ENCODE data around the gene RFX7.

RFX7 gene

DNA sequence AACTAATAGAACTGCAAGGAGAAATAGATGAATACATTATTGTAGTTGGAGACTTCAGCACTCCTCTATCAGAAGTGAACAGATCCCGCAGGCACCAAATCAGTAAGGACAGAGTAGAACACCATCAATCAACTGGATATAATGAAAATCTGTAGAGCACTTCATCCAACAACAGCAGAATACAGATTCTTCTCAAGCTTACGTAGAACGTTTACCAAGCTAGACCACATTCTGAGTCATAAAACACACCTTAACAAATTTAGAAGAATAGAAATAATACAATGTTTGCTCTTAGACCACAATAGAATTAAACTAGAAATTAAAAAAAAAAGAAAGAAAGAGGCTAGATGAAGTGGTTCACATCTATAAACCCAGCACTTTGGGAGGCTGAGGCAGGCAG, 179.5 kb downstream of the RFX7 start:
- H3K27ac ChIP-seq (ENCODE audit: low read depth, low read length) = no peak overlapping the region
- 91% methylated on average over 3 of the region's 3 CpGs for WGBS

DNA sequence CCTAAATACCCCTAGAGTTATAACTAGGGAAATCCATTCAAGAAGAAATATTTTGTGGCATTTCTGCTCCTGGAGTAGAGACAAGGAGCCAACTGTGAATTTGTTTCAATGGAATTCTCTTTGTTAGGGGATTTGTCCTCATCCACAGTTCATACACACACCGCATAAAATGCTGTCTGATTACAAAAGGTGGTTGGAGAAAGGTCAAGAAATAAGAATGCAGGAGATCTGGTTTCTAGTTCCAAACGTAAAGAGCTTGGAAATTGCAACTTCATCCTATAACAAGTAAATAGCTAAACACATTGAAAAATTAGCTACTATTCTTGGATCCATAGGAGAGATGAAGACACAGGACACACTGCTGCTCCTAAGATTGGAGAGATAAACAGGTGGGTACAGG, 184.0 kb downstream of the RFX7 start:
- WGBS = 100% methylated on average over 1 of the region's 2 CpGs
- H3K27me3 ChIP-seq (ENCODE audit: insufficient read depth, low read length) = no peaks in the 10 kb centered on the region
- no peaks in the 10 kb centered on the region for H3K4me1 ChIP-seq (ENCODE audit: insufficient read depth, low read length)
- H3K27ac ChIP-seq (ENCODE audit: low read depth, low read length) = no peak overlapping the region
- no peak overlapping the region for H3K9ac ChIP-seq (ENCODE audit: low read depth, low read length)
- H3K4me3 ChIP-seq (ENCODE audit: low read length) = no peak overlapping the region
- no peaks in the 10 kb centered on the region for H3K9me3 ChIP-seq (ENCODE audit: insufficient read depth, low read depth, low read length)
- no peaks in the 10 kb centered on the region for H3K36me3 ChIP-seq (ENCODE audit: insufficient read depth, low read length)

More for the DNA sequence above, 179.5 kb downstream of the RFX7 start:
- Histone ChIP-seq H3K27me3 (ENCODE audit: insufficient read depth, low read length) (no peaks in the 10 kb centered on the region), H3K4me1 (ENCODE audit: insufficient read depth, low read length) (no peaks in the 10 kb centered on the region), H3K4me3 (ENCODE audit: low read length) (no peak overlapping the region), H3K36me3 (ENCODE audit: insufficient read depth, low read length) (no peaks in the 10 kb centered on the region), H3K9me3 (ENCODE audit: insufficient read depth, low read depth, low read length) (no peaks in the 10 kb centered on the region), H3K9ac (ENCODE audit: low read depth, low read length) (no peak overlapping the region)

DNA sequence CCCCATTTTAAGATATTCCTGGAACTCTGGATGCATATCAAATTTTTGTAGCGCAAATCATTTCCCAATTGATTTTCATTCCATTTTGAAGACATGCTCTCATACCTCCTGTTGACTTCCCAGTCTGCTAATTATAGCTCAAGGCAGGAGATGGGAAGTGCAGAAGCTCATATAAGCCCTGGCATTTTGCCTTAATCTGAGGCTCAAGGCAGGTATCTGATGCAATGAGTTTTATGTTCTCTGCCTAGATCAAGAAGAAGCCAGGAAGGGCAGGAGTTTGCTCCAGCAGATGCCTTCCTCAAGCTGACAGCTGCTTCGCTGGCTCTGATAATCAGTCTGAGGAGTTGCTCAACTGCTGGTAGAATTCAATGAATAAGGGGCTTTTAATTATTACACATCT, 184.7 kb downstream of the RFX7 start:
- Histone ChIP-seq H3K4me1 (ENCODE audit: insufficient read depth, low read length) (no peaks in the 10 kb centered on the region), H3K4me3 (ENCODE audit: low read length) (no peak overlapping the region), H3K9ac (ENCODE audit: low read depth, low read length) (no peak overlapping the region), H3K27ac (ENCODE audit: low read depth, low read length) (no peak overlapping the region), H3K9me3 (ENCODE audit: insufficient read depth, low read depth, low read length) (no peaks in the 10 kb centered on the region), H3K36me3 (ENCODE audit: insufficient read depth, low read length) (no peaks in the 10 kb centered on the region), H3K27me3 (ENCODE audit: insufficient read depth, low read length) (no peaks in the 10 kb centered on the region)
- WGBS = 98% methylated on average over 2 of the region's 2 CpGs

DNA sequence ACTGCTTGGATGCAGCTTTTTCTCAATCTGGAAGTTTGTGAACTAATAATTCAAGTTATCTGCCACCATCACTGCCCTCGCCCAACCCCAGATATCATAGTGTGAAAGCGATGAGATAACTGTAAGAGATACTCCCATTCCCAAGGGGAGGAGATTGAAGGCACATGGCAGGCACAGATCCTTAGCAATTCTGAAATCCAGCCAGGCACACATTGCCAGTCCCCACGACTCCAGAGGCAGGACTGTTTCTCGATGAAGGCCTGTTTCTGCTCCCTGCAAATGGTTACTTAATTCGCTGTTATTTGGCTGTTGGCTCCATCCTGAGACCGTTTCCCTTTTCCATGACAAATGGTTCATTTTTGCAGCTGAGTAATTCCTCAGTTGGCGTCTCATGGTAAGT, 187.1 kb downstream of the RFX7 start:
- no peak overlapping the region for H3K27ac ChIP-seq (ENCODE audit: low read depth, low read length)
- no peaks in the 10 kb centered on the region for H3K36me3 ChIP-seq (ENCODE audit: insufficient read depth, low read length)
- no peak overlapping the region for H3K9ac ChIP-seq (ENCODE audit: low read depth, low read length)
- H3K27me3 ChIP-seq (ENCODE audit: insufficient read depth, low read length) = no peaks in the 10 kb centered on the region
- no peaks in the 10 kb centered on the region for H3K9me3 ChIP-seq (ENCODE audit: insufficient read depth, low read depth, low read length)
- WGBS = 94% methylated on average over 7 of the region's 7 CpGs
- no peak overlapping the region for H3K4me3 ChIP-seq (ENCODE audit: low read length)
- H3K4me1 ChIP-seq (ENCODE audit: insufficient read depth, low read length) = no peaks in the 10 kb centered on the region

DNA sequence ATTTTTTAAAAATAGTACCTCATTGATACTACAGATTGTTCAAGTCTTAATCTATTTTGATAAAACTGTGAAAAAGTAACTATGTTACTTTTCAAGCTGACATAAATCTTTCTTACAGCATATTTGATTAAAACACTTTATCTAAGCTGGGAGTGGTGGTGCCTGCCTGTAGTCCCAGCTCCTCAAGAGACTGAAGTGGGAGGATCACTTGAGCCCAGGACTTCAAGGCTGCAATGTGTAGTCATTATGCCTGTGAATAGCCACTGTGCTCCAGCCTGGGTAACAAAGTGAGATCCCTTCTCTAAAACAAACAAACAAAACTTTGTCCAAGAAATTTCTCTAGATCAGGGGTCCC, 190.7 kb downstream of the RFX7 start:
- Histone ChIP-seq H3K4me3 (ENCODE audit: low read length) (no peak overlapping the region), H3K9ac (ENCODE audit: low read depth, low read length) (no peak overlapping the region), H3K27me3 (ENCODE audit: insufficient read depth, low read length) (no peaks in the 10 kb centered on the region), H3K4me1 (ENCODE audit: insufficient read depth, low read length) (no peaks in the 10 kb centered on the region), H3K9me3 (ENCODE audit: insufficient read depth, low read depth, low read length) (no peaks in the 10 kb centered on the region), H3K27ac (ENCODE audit: low read depth, low read length) (no peak overlapping the region), H3K36me3 (ENCODE audit: insufficient read depth, low read length) (no peaks in the 10 kb centered on the region)

DNA sequence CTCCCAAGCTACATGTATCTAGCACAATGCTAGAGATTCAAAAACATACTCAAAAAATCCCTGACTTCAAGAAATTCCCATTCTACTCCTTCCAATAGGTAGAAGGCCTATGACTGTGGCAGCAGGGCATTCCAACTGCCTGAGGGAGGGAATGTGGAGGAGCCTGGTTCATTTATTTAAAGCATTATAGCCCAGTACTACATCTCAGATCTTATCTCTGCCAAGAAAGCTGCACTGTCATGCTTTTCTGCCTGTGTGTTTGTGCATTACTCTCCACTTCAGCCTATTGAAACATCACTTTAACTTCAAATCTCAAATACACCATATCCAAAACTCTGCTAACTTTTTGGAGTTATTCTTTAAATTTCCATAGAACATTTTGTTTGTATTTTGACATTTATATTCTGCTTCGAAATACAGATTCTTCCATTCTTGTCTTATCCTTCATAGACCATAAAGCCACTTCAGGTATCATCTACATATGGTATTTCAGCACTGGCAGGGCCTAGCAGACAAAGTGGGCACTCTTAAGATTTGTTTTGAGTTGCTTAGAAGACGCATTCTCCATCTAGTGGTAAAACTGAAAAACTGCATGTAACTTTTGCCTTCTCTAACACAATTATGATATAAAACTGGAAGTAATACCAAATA, 191.2 kb downstream of the RFX7 start:
- Histone ChIP-seq H3K36me3 (ENCODE audit: insufficient read depth, low read length) (no peaks in the 10 kb centered on the region), H3K27ac (ENCODE audit: low read depth, low read length) (no peak overlapping the region), H3K4me3 (ENCODE audit: low read length) (no peak overlapping the region), H3K4me1 (ENCODE audit: insufficient read depth, low read length) (no peaks in the 10 kb centered on the region), H3K9ac (ENCODE audit: low read depth, low read length) (no peak overlapping the region), H3K9me3 (ENCODE audit: insufficient read depth, low read depth, low read length) (no peaks in the 10 kb centered on the region), H3K27me3 (ENCODE audit: insufficient read depth, low read length) (no peaks in the 10 kb centered on the region)
- WGBS = 20% methylated on average over 2 of the region's 2 CpGs

DNA sequence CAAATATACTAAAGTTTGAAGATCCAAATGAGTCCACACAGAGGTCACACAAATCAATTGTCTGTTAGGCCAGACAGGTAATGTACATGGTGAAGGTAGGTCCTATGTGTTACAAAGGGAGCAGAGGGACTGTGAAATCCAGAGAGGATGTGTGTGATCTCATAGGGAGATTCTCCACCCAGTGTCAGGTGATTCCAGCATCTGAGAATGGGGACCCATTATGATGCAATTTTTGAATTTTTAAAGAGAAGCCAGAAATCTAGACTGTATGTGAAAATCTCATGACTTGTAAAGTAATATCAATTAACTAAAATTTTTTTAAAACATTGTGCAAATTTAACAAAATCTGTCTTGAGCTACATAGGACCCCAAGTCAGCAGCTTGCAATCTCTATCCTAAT, 192.0 kb downstream of the RFX7 start:
- Histone ChIP-seq H3K27me3 (ENCODE audit: insufficient read depth, low read length) (no peaks in the 10 kb centered on the region), H3K27ac (ENCODE audit: low read depth, low read length) (no peak overlapping the region), H3K9me3 (ENCODE audit: insufficient read depth, low read depth, low read length) (no peaks in the 10 kb centered on the region), H3K4me1 (ENCODE audit: insufficient read depth, low read length) (no peaks in the 10 kb centered on the region), H3K4me3 (ENCODE audit: low read length) (no peak overlapping the region), H3K9ac (ENCODE audit: low read depth, low read length) (no peak overlapping the region), H3K36me3 (ENCODE audit: insufficient read depth, low read length) (no peaks in the 10 kb centered on the region)

DNA sequence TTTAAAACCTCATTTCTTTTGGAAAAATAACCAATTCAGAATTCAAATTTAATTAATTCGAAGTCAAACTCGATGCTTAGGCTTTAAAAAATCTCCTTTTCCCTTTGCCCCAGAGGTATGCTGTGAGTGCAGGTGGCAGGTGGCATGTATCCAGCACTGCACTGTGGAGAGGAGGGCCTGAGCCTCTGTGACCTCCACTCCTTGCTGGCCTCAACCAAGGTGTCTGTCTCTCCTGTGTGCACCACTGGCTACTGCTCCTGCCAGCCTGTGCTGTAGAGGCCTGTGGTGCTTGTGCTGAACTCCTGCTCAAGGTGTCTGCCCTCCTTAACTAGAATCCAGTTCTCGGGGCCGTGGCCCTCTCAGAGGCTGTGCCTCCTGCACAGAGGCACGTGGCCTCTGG, 194.1 kb downstream of the RFX7 start:
- 98% methylated on average over 5 of the region's 5 CpGs for WGBS
- H3K9me3 ChIP-seq (ENCODE audit: insufficient read depth, low read depth, low read length) = no peaks in the 10 kb centered on the region
- no peaks in the 10 kb centered on the region for H3K27me3 ChIP-seq (ENCODE audit: insufficient read depth, low read length)
- H3K4me1 ChIP-seq (ENCODE audit: insufficient read depth, low read length) = no peaks in the 10 kb centered on the region
- H3K36me3 ChIP-seq (ENCODE audit: insufficient read depth, low read length) = no peaks in the 10 kb centered on the region
- no peak overlapping the region for H3K4me3 ChIP-seq (ENCODE audit: low read length)
- no peak overlapping the region for H3K27ac ChIP-seq (ENCODE audit: low read depth, low read length)
- no peak overlapping the region for H3K9ac ChIP-seq (ENCODE audit: low read depth, low read length)

DNA sequence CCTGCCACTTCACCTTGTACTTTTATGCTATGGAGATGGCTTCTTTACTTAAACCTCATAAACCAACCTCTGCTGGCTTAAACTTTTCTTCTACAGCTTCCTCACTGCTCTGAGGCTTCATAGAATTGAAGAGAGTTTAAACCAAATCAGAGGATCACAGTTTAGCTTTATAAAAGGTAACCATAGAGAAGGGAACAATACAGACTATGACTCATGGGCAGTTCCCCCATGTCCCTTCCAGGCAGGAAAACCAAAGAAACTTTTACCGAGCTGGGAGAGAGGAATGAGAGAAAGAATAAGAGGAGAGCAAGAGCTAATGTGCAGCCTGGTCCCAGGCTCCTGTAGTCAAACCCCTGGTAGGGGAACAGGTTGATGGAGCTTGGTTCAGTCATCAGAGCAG, 196.3 kb downstream of the RFX7 start:
- no peak overlapping the region for H3K9ac ChIP-seq (ENCODE audit: low read depth, low read length)
- H3K4me3 ChIP-seq (ENCODE audit: low read length) = no peak overlapping the region
- H3K4me1 ChIP-seq (ENCODE audit: insufficient read depth, low read length) = peaks cover 9% of the 10 kb centered on the region; the same call in 1 of the 2 replicates
- no peaks in the 10 kb centered on the region for H3K36me3 ChIP-seq (ENCODE audit: insufficient read depth, low read length)
- WGBS = 59% methylated on average over 1 of the region's 1 CpG
- H3K9me3 ChIP-seq (ENCODE audit: insufficient read depth, low read depth, low read length) = no peaks in the 10 kb centered on the region
- H3K27me3 ChIP-seq (ENCODE audit: insufficient read depth, low read length) = no peaks in the 10 kb centered on the region
- H3K27ac ChIP-seq (ENCODE audit: low read depth, low read length) = no peak overlapping the region

DNA sequence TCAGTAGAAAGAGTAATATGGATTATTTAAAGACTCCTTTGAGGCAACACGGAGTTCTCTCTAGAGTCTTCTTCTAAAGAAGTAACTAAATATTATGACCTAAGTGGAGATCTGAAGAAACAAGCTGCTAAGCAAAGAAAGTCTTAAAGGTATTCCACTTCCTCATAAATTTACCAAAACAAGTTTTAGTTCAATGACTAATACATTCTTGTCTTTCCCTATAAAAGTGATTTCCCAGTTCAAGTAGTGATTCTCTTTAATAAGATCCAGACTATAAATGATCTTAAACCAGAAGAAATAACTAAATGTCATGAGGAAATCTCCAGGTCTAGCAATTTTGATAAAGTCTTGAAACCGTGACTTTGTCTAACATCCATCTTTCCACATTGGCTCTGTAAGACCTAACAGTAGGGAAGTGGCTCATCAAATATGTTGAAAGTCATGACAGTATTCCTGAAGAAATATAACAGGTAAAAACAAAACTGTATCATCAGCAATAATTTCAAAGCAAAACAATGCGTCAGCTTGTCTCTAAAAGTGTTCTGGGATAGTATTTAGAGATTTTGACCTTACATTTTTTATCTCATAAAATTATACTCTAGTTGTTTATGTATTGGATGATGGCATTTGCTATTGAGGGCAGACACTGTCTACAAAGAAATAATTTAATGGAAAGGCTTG, 198.5 kb downstream of the RFX7 start:
- Histone ChIP-seq H3K4me1 (ENCODE audit: insufficient read depth, low read length) (peaks cover 15% of the 10 kb centered on the region; the same call in 1 of the 2 replicates), H3K9me3 (ENCODE audit: insufficient read depth, low read depth, low read length) (no peaks in the 10 kb centered on the region), H3K27ac (ENCODE audit: low read depth, low read length) (no peak overlapping the region), H3K4me3 (ENCODE audit: low read length) (no peak overlapping the region), H3K36me3 (ENCODE audit: insufficient read depth, low read length) (no peaks in the 10 kb centered on the region), H3K27me3 (ENCODE audit: insufficient read depth, low read length) (no peaks in the 10 kb centered on the region), H3K9ac (ENCODE audit: low read depth, low read length) (no peak overlapping the region)
- WGBS = 82% methylated on average over 1 of the region's 3 CpGs

DNA sequence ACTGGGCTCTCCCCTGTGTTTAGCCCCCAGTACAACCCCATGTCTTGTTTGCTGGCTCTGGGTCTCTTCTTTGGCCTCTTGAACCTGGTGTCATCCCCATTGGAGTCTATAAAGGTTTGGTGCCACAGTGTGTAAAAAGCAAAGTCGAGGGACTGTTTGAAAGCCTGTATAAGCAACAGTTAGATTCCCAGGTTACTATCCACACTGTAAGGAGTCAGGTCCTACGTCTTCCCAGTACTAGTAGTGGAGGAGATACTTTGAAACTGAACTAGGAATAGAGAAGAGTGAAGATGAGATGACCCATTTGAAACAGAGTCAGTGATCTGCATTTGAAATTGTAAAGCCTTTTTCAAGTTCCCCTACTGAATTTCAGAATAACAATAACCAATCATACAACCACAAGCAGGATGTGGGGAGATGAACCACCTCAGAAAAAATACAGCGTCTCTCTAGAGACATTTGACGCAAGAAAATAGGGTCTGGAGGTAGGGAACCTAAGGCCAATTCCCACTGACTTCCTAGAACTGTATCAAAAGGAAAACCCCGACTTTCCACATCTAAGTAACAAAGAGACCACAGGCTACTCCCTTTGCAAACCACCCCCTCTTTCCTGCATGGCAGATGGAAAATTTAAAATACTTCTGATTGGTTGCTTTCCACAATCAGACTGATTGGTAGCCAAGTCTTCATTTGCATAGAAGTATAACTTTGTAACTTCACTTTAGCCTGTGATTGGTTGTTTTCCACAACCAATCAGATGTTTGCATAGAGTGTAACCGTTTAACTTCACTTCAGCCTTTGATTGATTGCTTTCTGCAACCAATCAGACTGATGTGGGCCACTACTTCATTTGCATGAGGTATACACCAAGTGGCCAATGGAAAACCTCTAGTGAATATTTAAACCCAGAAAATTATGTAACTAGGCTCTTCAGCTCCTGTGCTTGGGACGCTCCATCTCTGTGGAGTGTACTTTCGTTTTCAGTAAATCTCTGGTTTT, 200.4 kb downstream of the RFX7 start:
- Histone ChIP-seq H3K4me3 (ENCODE audit: low read length) (no peak overlapping the region), H3K27me3 (ENCODE audit: insufficient read depth, low read length) (no peaks in the 10 kb centered on the region)

More for the DNA sequence above, 200.4 kb downstream of the RFX7 start:
- Histone ChIP-seq H3K9me3 (ENCODE audit: insufficient read depth, low read depth, low read length) (no peaks in the 10 kb centered on the region), H3K36me3 (ENCODE audit: insufficient read depth, low read length) (no peaks in the 10 kb centered on the region), H3K27ac (ENCODE audit: low read depth, low read length) (no peak overlapping the region), H3K4me1 (ENCODE audit: insufficient read depth, low read length) (peaks cover 15% of the 10 kb centered on the region; the same call in 1 of the 2 replicates), H3K9ac (ENCODE audit: low read depth, low read length) (no peak overlapping the region)
- WGBS = 83% methylated on average over 8 of the region's 8 CpGs

Measured in HUES64 (cell line).